ENCODE results near the gene RPTOR. TPM values are rescaled to one million over a fixed set of nuclear protein-coding genes. Genes with fewer than 3 reads are reported as not detected.

Gene RPTOR
- total RNA-seq, 1 experiment from 2014 or later = 46.2 TPM

DNA sequence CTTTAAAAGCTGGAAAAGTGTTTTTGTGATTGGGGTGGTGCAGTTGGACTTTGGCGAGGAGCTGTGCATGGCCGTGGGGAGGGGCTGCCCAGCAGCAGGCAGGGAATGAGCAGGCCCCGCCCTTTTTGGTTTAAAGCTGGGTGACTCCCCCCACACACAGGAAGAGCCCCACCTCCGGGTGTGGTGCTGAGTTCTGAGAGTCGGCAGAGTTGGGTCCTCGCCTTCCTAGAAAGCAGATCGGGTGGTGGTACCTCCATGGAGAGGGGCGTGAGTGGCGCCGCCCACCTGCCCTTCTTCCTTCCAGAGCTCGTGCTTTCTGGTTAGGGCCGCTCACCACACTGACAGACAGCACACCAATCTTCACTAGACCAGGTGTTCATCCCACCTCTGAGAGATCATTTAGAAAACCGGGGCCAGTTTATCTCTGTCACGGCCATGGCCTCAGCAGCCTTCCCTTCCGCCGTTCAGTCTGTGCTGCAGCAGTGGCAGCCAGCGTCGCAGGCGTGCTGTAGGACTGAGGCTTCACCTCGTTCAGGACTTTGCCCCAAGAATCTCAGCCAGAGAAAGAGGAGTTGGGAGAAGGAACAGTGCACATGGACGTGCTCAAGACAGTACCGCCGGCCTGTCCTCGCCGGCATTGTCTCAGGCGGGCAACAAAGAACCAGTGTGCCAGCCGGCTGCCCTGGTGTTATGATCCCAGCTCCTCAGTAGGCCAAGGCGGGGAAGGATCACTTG lies 303.0 kb downstream of the RPTOR start:
- ATAC-seq (peak; percentile 29; the same call in 1 of the 2 replicates), DNase-seq (no peak)
- no peaks in the 10 kb centered on the region for H3K9me2 ChIP-seq (replicated peaks; ENCODE audit: low read length)
- no peak overlapping the region for H3K4me2 ChIP-seq (ENCODE audit: low read length)
- no peaks in the 10 kb centered on the region for H3F3A ChIP-seq (ENCODE audit: low read length, unreplicated experiment)
- no peak overlapping the region for H2AFZ ChIP-seq (ENCODE audit: low read length)
- CTCF ChIA-PET = no interaction called here
- H3K4me3 ChIP-seq (ENCODE audit: low read length) = no peak overlapping the region
- BruUV-seq (replicated peaks) = no TSS peak
- no peak overlapping the region for H3K9ac ChIP-seq (ENCODE audit: low read length)
- H3K36me3 ChIP-seq (ENCODE audit: low read depth, low read length) = no peaks in the 10 kb centered on the region
- H3K4me1 ChIP-seq (ENCODE audit: insufficient read depth, low read length) = no peaks in the 10 kb centered on the region
- H3K27ac ChIP-seq (ENCODE audit: low read length) = no peak overlapping the region
- POLR2A ChIA-PET (ENCODE audit: unreplicated experiment) = no interaction called here
- H3K9me3 ChIP-seq (ENCODE audit: low read length) = no peaks in the 10 kb centered on the region
- no peak for TF ChIP-seq EZH2 (IDR thresholded peaks at IDR 0.05; ENCODE audit: low read length, unreplicated experiment)
- no peak for TF ChIP-seq EZH2phosphoT487 (IDR thresholded peaks at IDR 0.05; ENCODE audit: borderline replicate concordance, low read length)
- TF ChIP-seq, protein P1, sequence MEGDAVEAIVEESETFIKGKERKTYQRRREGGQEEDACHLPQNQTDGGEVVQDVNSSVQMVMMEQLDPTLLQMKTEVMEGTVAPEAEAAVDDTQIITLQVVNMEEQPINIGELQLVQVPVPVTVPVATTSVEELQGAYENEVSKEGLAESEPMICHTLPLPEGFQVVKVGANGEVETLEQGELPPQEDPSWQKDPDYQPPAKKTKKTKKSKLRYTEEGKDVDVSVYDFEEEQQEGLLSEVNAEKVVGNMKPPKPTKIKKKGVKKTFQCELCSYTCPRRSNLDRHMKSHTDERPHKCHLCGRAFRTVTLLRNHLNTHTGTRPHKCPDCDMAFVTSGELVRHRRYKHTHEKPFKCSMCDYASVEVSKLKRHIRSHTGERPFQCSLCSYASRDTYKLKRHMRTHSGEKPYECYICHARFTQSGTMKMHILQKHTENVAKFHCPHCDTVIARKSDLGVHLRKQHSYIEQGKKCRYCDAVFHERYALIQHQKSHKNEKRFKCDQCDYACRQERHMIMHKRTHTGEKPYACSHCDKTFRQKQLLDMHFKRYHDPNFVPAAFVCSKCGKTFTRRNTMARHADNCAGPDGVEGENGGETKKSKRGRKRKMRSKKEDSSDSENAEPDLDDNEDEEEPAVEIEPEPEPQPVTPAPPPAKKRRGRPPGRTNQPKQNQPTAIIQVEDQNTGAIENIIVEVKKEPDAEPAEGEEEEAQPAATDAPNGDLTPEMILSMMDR (conservative IDR thresholded peaks at IDR 0.05; ENCODE audit: low read depth, low read length) = no peak
- intact Hi-C loops (cut with micrococcal nuclease) = no loop called here
- no peaks in the 10 kb centered on the region for H3K79me2 ChIP-seq (ENCODE audit: low read length)
- no peaks in the 10 kb centered on the region for H4K20me1 ChIP-seq (ENCODE audit: low read length)
- no peaks in the 10 kb centered on the region for H3K27me3 ChIP-seq (ENCODE audit: low read length)

DNA sequence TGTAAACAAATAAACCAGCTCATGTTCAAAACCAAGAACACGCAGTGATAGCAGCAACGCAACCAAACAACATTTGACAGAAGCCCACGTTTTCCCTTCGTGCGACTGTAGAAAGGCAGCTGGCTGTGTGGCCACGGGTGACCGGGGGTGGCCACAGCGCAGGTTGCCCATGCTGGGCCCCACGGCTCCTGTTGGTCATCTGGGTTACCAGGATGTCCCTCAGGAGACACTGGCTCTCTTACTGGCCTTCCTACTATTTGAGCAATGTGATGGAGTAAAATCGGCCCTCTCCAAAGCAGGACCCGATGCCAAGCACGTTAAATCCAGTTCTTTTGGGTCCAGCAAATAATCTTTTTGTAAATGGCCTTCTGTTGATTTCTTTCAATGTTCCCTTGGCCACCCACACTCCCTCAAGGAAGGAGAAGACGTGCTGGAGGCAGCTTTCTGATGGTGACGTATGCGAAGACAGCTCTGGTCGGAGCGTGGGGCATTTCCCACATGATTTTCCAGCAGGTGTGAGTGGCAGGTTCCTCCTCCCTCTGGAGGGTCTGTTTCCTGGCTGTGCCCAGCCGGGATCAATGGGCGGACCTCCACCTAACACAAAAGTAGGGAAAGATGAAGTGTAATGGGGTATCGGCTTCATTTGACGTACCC lies 303.9 kb downstream of the RPTOR start:
- no peaks in the 10 kb centered on the region for H3K4me1 ChIP-seq (ENCODE audit: insufficient read depth, low read length)
- H3K27ac ChIP-seq (ENCODE audit: low read length) = no peak overlapping the region
- H3K4me2 ChIP-seq (ENCODE audit: low read length) = no peak overlapping the region
- H3K36me3 ChIP-seq (ENCODE audit: low read depth, low read length) = no peaks in the 10 kb centered on the region
- ChIA-PET CTCF (no interaction called here), POLR2A (ENCODE audit: unreplicated experiment) (no interaction called here)
- no peak for DNase-seq
- TF ChIP-seq EZH2 (IDR thresholded peaks at IDR 0.05; ENCODE audit: low read length, unreplicated experiment) (no peak), EZH2phosphoT487 (IDR thresholded peaks at IDR 0.05; ENCODE audit: borderline replicate concordance, low read length) (no peak)
- TF ChIP-seq, protein P1 (conservative IDR thresholded peaks at IDR 0.05; ENCODE audit: low read depth, low read length) = no peak
- H3K27me3 ChIP-seq (ENCODE audit: low read length) = no peaks in the 10 kb centered on the region
- H4K20me1 ChIP-seq (ENCODE audit: low read length) = no peaks in the 10 kb centered on the region
- intact Hi-C loops (cut with micrococcal nuclease) = no loop called here
- H3K9me2 ChIP-seq (replicated peaks; ENCODE audit: low read length) = no peaks in the 10 kb centered on the region
- H3F3A ChIP-seq (ENCODE audit: low read length, unreplicated experiment) = no peaks in the 10 kb centered on the region
- H3K4me3 ChIP-seq (ENCODE audit: low read length) = no peak overlapping the region
- no peak overlapping the region for H3K9ac ChIP-seq (ENCODE audit: low read length)
- no peak overlapping the region for H2AFZ ChIP-seq (ENCODE audit: low read length)
- ATAC-seq = no peak
- no peaks in the 10 kb centered on the region for H3K79me2 ChIP-seq (ENCODE audit: low read length)
- no TSS peak for BruUV-seq (replicated peaks)
- no peaks in the 10 kb centered on the region for H3K9me3 ChIP-seq (ENCODE audit: low read length)

DNA sequence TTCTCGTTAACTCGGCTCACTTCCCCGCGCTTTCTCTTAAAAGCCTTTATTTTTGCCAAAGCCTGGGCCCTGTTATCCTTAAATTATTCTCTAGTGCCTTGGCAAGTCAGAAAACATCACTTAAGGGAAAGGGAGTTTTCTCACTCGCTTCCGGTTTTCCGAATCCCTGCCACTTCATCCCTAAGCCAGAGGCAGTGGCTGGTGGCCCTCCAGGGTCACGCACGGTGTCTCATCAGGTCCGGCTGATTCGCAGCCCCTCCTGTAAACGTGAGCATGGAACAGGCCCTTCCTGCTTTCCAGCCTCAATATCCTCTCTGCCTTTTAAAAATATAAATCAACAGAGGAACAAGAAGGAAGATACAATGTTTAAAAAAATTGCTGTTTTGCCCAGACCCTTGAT lies 304.5 kb downstream of the RPTOR start:
- POLR2A ChIA-PET (ENCODE audit: unreplicated experiment) = no interaction called here
- Histone ChIP-seq H4K20me1 (ENCODE audit: low read length) (no peaks in the 10 kb centered on the region), H2AFZ (ENCODE audit: low read length) (no peak overlapping the region), H3K9ac (ENCODE audit: low read length) (no peak overlapping the region), H3K36me3 (ENCODE audit: low read depth, low read length) (no peaks in the 10 kb centered on the region), H3K79me2 (ENCODE audit: low read length) (no peaks in the 10 kb centered on the region), H3K27me3 (ENCODE audit: low read length) (no peaks in the 10 kb centered on the region), H3K4me2 (ENCODE audit: low read length) (no peak overlapping the region), H3F3A (ENCODE audit: low read length, unreplicated experiment) (no peaks in the 10 kb centered on the region), H3K9me2 (replicated peaks; ENCODE audit: low read length) (no peaks in the 10 kb centered on the region), H3K9me3 (ENCODE audit: low read length) (no peaks in the 10 kb centered on the region), H3K27ac (ENCODE audit: low read length) (no peak overlapping the region), H3K4me3 (ENCODE audit: low read length) (no peak overlapping the region), H3K4me1 (ENCODE audit: insufficient read depth, low read length) (no peaks in the 10 kb centered on the region)
- CTCF ChIA-PET = no interaction called here
- intact Hi-C loops (cut with micrococcal nuclease) = no loop called here
- no peak for DNase-seq
- BruUV-seq (replicated peaks) = no TSS peak
- ATAC-seq = no peak
- TF ChIP-seq, protein P1 (conservative IDR thresholded peaks at IDR 0.05; ENCODE audit: low read depth, low read length) = no peak
- TF ChIP-seq EZH2phosphoT487 (IDR thresholded peaks at IDR 0.05; ENCODE audit: borderline replicate concordance, low read length) = no peak
- no peak for TF ChIP-seq EZH2 (IDR thresholded peaks at IDR 0.05; ENCODE audit: low read length, unreplicated experiment)
